NCI-H2107 treated with DMSO at 0.1 percent for 48 hours (cell line): Measurements from ENCODE around the gene GNG4.
"Not testable (repeated sequence)": the region's sequence is repeated elsewhere in the genome, so short reads cannot be mapped to it uniquely, and the experiment has no call there.

ENCODE experiments used
- DNase-seq: peaks from one replicate; lab custom pipeline; 2025; ENCODE audit not compliant: unreplicated experiment; lab: John Stamatoyannopoulos, UW

Gene GNG4

DNA sequence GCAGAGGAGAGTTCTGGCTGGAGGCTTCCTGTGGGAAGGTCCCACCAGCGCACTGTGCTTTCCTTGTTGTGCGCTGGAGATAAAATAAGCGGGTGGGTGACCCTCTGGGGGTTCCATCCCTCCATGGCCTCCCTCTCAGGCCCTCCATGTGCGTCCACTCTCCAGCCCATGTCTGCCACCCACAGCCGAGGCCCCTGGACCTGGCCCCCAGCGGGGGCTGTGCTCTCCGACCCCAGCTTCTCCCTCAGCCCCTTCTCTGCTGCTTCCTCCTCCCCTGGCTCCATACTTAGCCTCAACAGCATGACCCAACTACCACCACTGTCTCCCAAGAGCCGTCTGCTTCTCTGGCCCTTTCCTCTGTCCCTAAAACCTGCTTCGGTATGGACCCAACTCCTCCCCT lies 61.4 kb downstream of the GNG4 start:
- DNase-seq, result no peak

- no peak for DNase-seq
These were observed 62.6 kb downstream of the GNG4 start for GRCh38 chr1:235586992-235587391.

GRCh38 chr1:235586413-235586812 lies 63.2 kb downstream of the GNG4 start:
- DNase-seq, result no peak

DNA sequence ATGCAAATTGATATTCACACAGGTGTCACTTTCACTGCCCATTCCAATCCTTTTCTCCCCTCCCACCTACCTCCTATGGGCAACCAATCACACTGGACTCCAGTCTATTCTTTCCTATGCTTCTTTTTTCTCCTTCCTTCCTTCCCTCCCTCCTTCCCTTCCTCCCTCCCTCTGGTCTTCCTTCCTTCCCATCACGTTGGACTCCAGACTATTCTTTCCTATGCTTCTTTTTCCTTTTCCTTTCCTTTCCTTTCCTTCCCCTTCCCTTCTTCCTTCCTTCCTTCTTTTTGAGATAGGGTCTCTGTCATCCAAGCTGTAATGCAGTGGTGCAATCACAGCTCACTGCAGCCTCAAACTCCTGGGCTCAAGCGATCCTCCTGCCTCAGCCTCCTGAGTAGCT lies 64.6 kb downstream of the GNG4 start:
- no peak for DNase-seq

GRCh38 chr1:235583511-235584001 lies 66.0 kb downstream of the GNG4 start:
- DNase-seq, result no peak

DNA sequence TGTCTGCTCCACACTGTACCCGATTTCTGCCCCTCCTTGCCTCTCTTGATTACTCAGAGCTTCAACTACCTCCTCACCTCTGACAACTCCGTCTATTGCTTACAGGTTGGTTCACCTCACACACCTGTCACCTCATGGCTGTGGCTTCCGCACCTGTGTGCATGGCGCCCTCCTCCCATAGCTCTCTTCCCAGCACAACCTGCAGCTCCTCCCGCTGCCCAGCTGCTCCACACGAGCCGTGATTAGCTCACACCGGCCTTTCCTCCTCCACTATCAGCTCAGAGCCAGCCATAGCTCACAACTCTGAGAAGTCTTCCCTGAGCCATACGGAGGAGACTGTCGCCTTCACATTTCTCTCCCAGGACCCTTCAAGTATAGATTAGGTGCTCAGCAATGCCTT lies 67.5 kb downstream of the GNG4 start:
- no peak for DNase-seq

DNA sequence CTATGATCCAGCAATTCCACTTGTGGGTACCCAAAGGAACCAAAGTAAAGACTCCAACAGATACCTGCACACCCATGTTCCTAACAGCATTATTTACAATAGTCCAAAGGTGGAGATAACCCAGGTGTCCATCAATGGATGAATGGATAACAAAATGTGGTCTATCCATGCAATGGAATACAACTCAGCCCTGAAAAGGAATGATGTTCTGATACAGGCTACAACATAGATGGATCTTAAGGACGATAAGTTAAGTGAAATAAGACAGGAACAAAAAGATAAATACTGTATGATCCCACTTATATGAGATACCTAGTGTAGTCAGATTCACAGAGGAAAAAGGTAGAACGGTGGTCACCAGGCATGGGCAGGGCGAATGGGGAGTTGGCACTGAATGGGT lies 69.7 kb downstream of the GNG4 start:
- DNase-seq, result no peak

- DNase-seq, result no peak
These were observed 74.0 kb downstream of the GNG4 start for GRCh38 chr1:235575597-235575996.

GRCh38 chr1:235573880-235574279 lies 75.7 kb downstream of the GNG4 start:
- DNase-seq, result no peak

- not testable (repeated sequence) for DNase-seq
These were observed 76.6 kb downstream of the GNG4 start for GRCh38 chr1:235572971-235573370.

GRCh38 chr1:235571482-235571881 lies 78.1 kb downstream of the GNG4 start:
- DNase-seq, result no peak

GRCh38 chr1:235567812-235568503 lies 81.6 kb downstream of the GNG4 start:
- DNase-seq, result no peak

GRCh38 chr1:235566084-235566483 lies 83.5 kb downstream of the GNG4 start:
- no peak for DNase-seq

GRCh38 chr1:235563513-235564061 lies 86.0 kb downstream of the GNG4 start:
- DNase-seq, result no peak

- no peak for DNase-seq
These were observed 87.0 kb downstream of the GNG4 start for GRCh38 chr1:235562589-235562988.

GRCh38 chr1:235558621-235559169 lies 90.9 kb downstream of the GNG4 start:
- no peak for DNase-seq

- DNase-seq, result no peak
These were observed 92.1 kb downstream of the GNG4 start for GRCh38 chr1:235557495-235557894.

- no peak for DNase-seq
These were observed 92.8 kb downstream of the GNG4 start for GRCh38 chr1:235556807-235557206.

DNA sequence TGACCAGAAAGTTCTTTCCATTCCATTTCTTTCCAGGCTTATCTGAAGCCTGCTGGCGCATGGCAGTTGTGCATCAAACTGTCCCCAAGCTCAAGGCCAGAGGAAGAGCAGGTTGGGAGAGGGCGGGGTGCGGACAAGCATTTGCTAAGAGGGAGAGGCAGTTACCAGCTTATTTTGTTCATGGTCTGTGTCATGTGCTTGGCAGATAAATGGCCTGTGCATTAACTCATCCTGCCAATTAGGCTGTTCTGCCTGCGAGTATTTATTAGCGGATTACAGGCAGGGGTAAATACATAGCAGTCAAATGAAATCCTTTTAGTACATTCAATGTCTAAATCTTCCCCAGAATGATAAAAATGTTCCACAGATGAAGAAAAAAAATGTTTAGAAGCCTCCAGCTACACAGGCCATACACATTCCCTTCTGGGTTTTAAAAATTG lies 96.5 kb downstream of the GNG4 start:
- no peak for DNase-seq

- DNase-seq, result no peak
These were observed 97.4 kb downstream of the GNG4 start for GRCh38 chr1:235552146-235552716.

- DNase-seq, result no peak
These were observed 100.0 kb downstream of the GNG4 start for GRCh38 chr1:235549351-235550139.
